Measurements from ENCODE around the gene TSPYL1. TPM values are rescaled to one million over a fixed set of nuclear protein-coding genes. Genes with fewer than 3 reads are reported as not detected.

Gene TSPYL1
- total RNA-seq, 6 experiments from 2014 or later, result 29.1 to 70.4 (median 50.9) TPM

DNA sequence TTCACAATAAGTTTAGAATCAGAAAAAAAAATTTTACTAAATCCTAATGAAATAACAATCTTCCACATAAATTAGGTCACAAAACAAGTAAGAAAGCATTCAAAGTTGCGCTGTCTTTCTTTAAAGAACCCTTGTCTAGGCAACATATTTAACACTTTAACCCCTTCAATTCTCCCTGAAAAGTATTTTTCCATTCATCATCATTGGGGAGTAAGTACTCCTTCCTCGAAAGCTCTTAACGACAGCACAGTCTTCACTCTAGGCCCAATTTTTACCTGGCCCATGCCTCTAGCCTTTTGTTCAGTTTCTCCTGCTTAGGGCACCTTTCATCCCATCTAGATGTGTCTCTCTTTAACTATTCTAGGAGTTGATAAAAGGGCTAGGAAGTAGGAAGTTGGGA, 2.6 kb downstream of the TSPYL1 start:
- Histone ChIP-seq H3K27ac (peak overlapping the region in 1 of 3 donors; percentile 14), H3K9me3 (no peaks in the 10 kb centered on the region), H3K36me3 (peaks cover 0 to 13% (median 0%) of the 10 kb centered on the region in 4 donors), H3K27me3 (no peaks in the 10 kb centered on the region), H3K4me1 (peaks cover 0 to 38% (median 9%) of the 10 kb centered on the region in 4 donors), H3K4me3 (peak overlapping the region; percentile 9 to 93 (median 19))
- ATAC-seq, result no peak
- 42% methylated on average over 3 of the region's 3 CpGs for WGBS (ENCODE audit: insufficient coverage, low coverage, low lambda C conversion rate, missing lambda C conversion rate)
- TF ChIP-seq, protein P1, sequence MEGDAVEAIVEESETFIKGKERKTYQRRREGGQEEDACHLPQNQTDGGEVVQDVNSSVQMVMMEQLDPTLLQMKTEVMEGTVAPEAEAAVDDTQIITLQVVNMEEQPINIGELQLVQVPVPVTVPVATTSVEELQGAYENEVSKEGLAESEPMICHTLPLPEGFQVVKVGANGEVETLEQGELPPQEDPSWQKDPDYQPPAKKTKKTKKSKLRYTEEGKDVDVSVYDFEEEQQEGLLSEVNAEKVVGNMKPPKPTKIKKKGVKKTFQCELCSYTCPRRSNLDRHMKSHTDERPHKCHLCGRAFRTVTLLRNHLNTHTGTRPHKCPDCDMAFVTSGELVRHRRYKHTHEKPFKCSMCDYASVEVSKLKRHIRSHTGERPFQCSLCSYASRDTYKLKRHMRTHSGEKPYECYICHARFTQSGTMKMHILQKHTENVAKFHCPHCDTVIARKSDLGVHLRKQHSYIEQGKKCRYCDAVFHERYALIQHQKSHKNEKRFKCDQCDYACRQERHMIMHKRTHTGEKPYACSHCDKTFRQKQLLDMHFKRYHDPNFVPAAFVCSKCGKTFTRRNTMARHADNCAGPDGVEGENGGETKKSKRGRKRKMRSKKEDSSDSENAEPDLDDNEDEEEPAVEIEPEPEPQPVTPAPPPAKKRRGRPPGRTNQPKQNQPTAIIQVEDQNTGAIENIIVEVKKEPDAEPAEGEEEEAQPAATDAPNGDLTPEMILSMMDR (IDR thresholded peaks at IDR 0.05), result no peak
- TF ChIP-seq POLR2A (IDR thresholded peaks at IDR 0.05), result no peak
- DNase-seq, result no peak
- intact Hi-C loops (cut with DNase I), result no loop called here

DNA sequence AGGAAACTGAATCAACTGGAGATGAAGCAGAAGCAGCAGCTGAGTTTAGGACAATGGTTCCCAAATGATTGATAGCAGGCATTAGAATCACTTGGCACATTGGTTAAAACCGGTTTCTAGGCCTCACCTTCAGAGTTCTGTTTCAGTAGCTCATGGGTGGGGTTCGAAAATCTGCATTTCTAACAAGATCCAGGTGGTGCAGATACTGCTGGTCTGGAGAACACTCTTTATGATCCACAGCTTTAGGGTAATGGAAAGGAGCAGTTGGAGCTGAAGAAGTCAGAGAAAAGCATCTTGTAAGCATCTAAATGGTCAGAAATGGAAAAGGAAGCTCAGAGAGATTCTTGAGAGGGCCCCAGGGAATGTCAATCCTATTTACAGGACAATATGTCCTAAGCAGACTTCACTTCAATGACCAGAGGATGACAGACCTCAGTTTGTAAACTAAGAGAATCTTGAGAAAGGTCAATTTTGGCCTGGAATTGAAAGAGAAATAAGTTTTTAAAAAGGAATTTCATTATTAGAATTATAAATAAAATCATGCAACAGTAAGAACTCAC, 8.5 kb downstream of the TSPYL1 start:
- H3K4me1 ChIP-seq, result peaks cover 0 to 31% (median 6%) of the 10 kb centered on the region in 4 donors
- TF ChIP-seq POLR2A (IDR thresholded peaks at IDR 0.05), result no peak
- TF ChIP-seq, protein P1 (IDR thresholded peaks at IDR 0.05), result no peak
- no peaks in the 10 kb centered on the region for H3K27me3 ChIP-seq
- no peak for DNase-seq
- no peak overlapping the region for H3K4me3 ChIP-seq
- no peak for ATAC-seq
- H3K9me3 ChIP-seq, result no peaks in the 10 kb centered on the region
- peaks cover 0 to 13% (median 0%) of the 10 kb centered on the region in 4 donors for H3K36me3 ChIP-seq
- 33% methylated on average over 2 of the region's 2 CpGs for WGBS (ENCODE audit: insufficient coverage, low coverage, low lambda C conversion rate, missing lambda C conversion rate)
- intact Hi-C loops (cut with DNase I), result no loop called here
- no peak overlapping the region for H3K27ac ChIP-seq

DNA sequence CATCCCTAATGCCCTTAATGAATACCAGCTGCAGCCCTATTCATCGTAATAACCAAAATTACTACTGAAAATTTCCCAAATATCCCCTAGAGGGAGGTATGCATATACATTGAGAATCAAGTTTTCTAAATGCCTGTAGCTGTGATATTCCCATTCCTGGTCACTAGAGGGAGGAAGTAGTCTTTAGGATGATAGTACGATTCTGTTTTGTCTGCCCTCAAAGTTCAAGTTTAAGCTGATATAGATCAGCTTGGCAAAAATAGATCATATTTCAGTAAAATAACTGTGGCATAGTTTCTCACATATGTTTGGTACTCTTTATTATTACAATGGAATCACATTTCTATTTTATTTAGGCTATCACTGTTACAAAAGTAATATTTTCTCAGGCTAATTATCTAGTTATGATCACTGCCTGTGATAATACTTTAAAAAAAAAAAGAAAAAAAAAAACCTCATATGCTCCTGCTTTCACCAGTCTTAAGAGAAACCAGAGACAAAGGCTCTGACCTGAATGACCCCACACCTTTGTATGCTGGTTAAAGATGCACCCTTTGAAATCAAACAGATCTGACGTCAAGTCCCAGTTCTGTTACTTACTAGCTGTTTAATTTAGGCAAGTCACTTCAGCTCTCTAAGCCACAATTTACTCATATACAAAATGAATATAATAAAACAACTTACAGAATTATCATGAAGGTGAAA, 11.0 kb downstream of the TSPYL1 start:
- Histone ChIP-seq H3K4me3 (no peak overlapping the region), H3K4me1 (peaks cover 0 to 17% (median 6%) of the 10 kb centered on the region in 4 donors), H3K9me3 (no peaks in the 10 kb centered on the region), H3K27ac (peak overlapping the region in 1 of 3 donors; percentile 34), H3K36me3 (peaks cover 0 to 13% (median 0%) of the 10 kb centered on the region in 4 donors), H3K27me3 (no peaks in the 10 kb centered on the region)
- intact Hi-C loops (cut with DNase I), result no loop called here
- peak; percentile 92 to 98 (median 93) for ATAC-seq
- 3% methylated on average over 3 of the region's 3 CpGs for WGBS (ENCODE audit: insufficient coverage, low coverage, low lambda C conversion rate, missing lambda C conversion rate)
- DNase-seq, result no peak
- TF ChIP-seq, protein P1 (IDR thresholded peaks at IDR 0.05), result peak; percentile 73 to 84 (median 82)
- no peak for TF ChIP-seq POLR2A (IDR thresholded peaks at IDR 0.05)

DNA sequence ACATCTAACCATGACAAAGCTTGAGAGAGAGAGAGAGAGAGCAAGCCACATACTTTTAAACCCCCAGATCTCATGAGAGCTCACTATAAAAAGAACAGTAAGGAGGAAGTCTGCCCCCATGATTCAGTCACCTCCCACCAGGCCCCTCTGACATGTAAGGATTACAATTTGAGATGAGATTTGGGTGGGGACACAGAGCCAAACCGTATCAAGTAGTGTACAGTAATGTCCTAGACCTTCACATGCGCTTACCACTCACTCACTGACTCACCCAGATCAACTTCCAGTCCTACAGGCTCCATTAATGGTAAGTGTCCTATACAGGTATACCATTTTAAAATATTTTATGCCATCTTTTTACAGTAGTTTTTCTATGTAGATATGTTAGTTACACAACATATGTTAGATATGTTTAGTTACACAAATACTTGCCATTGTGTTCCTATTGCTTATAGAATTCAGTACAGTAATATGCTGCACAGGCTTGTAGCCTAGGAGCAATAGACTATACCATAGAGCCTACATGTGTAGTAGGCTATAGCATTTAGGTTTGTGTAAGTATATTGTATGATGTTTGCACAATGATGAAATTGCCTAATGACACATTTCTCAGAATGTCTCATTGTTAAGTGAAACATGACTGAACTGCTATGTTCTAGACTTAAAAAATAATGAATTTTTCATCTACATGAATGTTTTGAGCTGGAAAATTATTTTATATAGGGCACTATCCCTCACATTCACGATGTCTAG, 11.7 kb downstream of the TSPYL1 start:
- no peak for DNase-seq
- H3K36me3 ChIP-seq, result peaks cover 0 to 7% (median 0%) of the 10 kb centered on the region in 4 donors
- no peak for ATAC-seq
- intact Hi-C loops (cut with DNase I), result no loop called here
- H3K9me3 ChIP-seq, result no peaks in the 10 kb centered on the region
- H3K27me3 ChIP-seq, result no peaks in the 10 kb centered on the region
- H3K4me1 ChIP-seq, result peaks cover 0 to 17% (median 6%) of the 10 kb centered on the region in 4 donors
- H3K4me3 ChIP-seq, result no peak overlapping the region
- TF ChIP-seq POLR2A (IDR thresholded peaks at IDR 0.05), result no peak
- TF ChIP-seq, protein P1 (IDR thresholded peaks at IDR 0.05), result no peak
- no peak overlapping the region for H3K27ac ChIP-seq
- 56% methylated on average over 3 of the region's 3 CpGs for WGBS (ENCODE audit: insufficient coverage, low coverage, low lambda C conversion rate, missing lambda C conversion rate)

All from right lobe of liver (tissue), 6 donors.